H9 (cell line): Measurements from ENCODE around the gene POLE3. TPM values are rescaled to one million over a fixed set of nuclear protein-coding genes. Genes with fewer than 3 reads are reported as not detected.

ENCODE experiments used
- DNase-seq: peaks from one replicate; pipeline ENCODE4 v3.0.0-alpha.2; 2017
- H2AFZ ChIP-seq: one replicate; pipeline ENCODE4 v1.6.1; 2013; ENCODE audit warnings: mild to moderate bottlenecking, low read length, control low read depth, moderate library complexity
- H2AK5ac ChIP-seq: 2 replicates; pipeline ENCODE4 v1.6.1; 2013; ENCODE audit warnings: low read length, control low read depth, mixed read lengths; ENCODE audit not compliant: insufficient read length
- H2BK120ac ChIP-seq: one replicate; pipeline ENCODE4 v1.6.1; 2013; ENCODE audit warnings: low read depth, mild to moderate bottlenecking, low read length, control low read depth, inconsistent platforms; ENCODE audit not compliant: poor library complexity, severe bottlenecking
- H2BK12ac ChIP-seq: 2 replicates; pipeline ENCODE4 v1.6.1; 2013; ENCODE audit warnings: low read length, control low read depth, mixed read lengths, low read depth; ENCODE audit not compliant: insufficient read length
- H2BK15ac ChIP-seq: 2 replicates; pipeline ENCODE4 v1.6.1; 2013; ENCODE audit warnings: low read depth, low read length, control low read depth
- H2BK20ac ChIP-seq: one replicate; pipeline ENCODE4 v1.6.1; 2013; ENCODE audit warnings: low read depth, mild to moderate bottlenecking, low read length, control low read depth, inconsistent platforms; ENCODE audit not compliant: poor library complexity, severe bottlenecking
- H2BK5ac ChIP-seq: 2 replicates; pipeline ENCODE4 v1.6.1; 2013; ENCODE audit warnings: low read length, control low read depth, mixed read lengths; ENCODE audit not compliant: insufficient read length
- H3K14ac ChIP-seq: 2 replicates; pipeline ENCODE4 v1.6.1; 2013; ENCODE audit warnings: low read length, control low read depth; ENCODE audit not compliant: insufficient read depth
- H3K18ac ChIP-seq: 2 replicates; pipeline ENCODE4 v1.6.1; 2013; ENCODE audit warnings: low read depth, mild to moderate bottlenecking, mixed read lengths, low read length, control low read depth; ENCODE audit not compliant: insufficient read length
- H3K23ac ChIP-seq: 2 replicates; pipeline ENCODE4 v1.6.1; 2013; ENCODE audit warnings: low read length, control low read depth, mixed read lengths, low read depth; ENCODE audit not compliant: insufficient read length
- H3K23me2 ChIP-seq: 2 replicates; pipeline ENCODE4 v1.6.1; 2013; ENCODE audit warnings: low read depth, mild to moderate bottlenecking, mixed read lengths, low read length, control low read depth; ENCODE audit not compliant: insufficient read length, poor library complexity, severe bottlenecking
- H3K27ac ChIP-seq: 2 replicates; pipeline ENCODE4 v1.5.1; 2013; ENCODE audit warnings: low read length, control low read depth, mixed read lengths, low read depth; ENCODE audit not compliant: insufficient read length
- H3K27me3 ChIP-seq: 2 replicates; pipeline ENCODE4 v1.6.1; 2013; ENCODE audit warnings: low read length, control low read depth, inconsistent platforms; ENCODE audit not compliant: insufficient read depth
- H3K4ac ChIP-seq: 2 replicates; pipeline ENCODE4 v1.6.1; 2013; ENCODE audit warnings: low read depth, mild to moderate bottlenecking, control low read depth, inconsistent platforms, low read length, moderate library complexity
- H3K4me1 ChIP-seq: 2 replicates; pipeline ENCODE4 v1.6.1; 2013; ENCODE audit warnings: low read length, control low read depth, inconsistent platforms; ENCODE audit not compliant: insufficient read depth
- H3K4me2 ChIP-seq: 2 replicates; pipeline ENCODE4 v1.6.1; 2013; ENCODE audit warnings: low read length, control low read depth, mixed read lengths; ENCODE audit not compliant: insufficient read length, insufficient read depth
- H3K56ac ChIP-seq: 2 replicates; pipeline ENCODE4 v1.6.1; 2013; ENCODE audit warnings: low read depth, mild to moderate bottlenecking, mixed read lengths, low read length, control low read depth; ENCODE audit not compliant: insufficient read length
- H3K79me1 ChIP-seq: 2 replicates; pipeline ENCODE4 v1.6.1; 2013; ENCODE audit warnings: low read depth, mild to moderate bottlenecking, moderate library complexity, low read length, control low read depth, inconsistent platforms; ENCODE audit not compliant: insufficient read depth, poor library complexity, severe bottlenecking
- H3K79me2 ChIP-seq: 2 replicates; pipeline ENCODE4 v1.6.1; 2013; ENCODE audit warnings: low read length, control low read depth, inconsistent platforms; ENCODE audit not compliant: insufficient read depth
- H3K9ac ChIP-seq: 2 replicates; pipeline ENCODE4 v1.6.1; 2013; ENCODE audit warnings: low read length, control low read depth, mixed read lengths; ENCODE audit not compliant: insufficient read length; ENCODE audit errors: extremely low read depth
- H3K9me3 ChIP-seq: one replicate; pipeline ENCODE4 v1.6.1; 2013; ENCODE audit warnings: low read depth, low read length, inconsistent platforms; ENCODE audit not compliant: control insufficient read depth
- H3T11ph ChIP-seq: one replicate; pipeline ENCODE4 v1.6.1; 2013; ENCODE audit warnings: mild to moderate bottlenecking, low read length, control low read depth, inconsistent platforms
- H4K20me1 ChIP-seq: one replicate; pipeline ENCODE4 v1.6.1; 2013; ENCODE audit not compliant: control insufficient read depth, insufficient read length, insufficient read depth
- H4K5ac ChIP-seq: 2 replicates; pipeline ENCODE4 v1.6.1; 2013; ENCODE audit warnings: low read depth, mild to moderate bottlenecking, mixed read lengths, low read length, control low read depth; ENCODE audit not compliant: insufficient read length
- H4K8ac ChIP-seq: replicated peaks from 2 replicates; pipeline ENCODE4 v1.6.1; 2013; ENCODE audit warnings: low read length, control low read depth, mixed read lengths, low read depth; ENCODE audit not compliant: insufficient read length
- H4K91ac ChIP-seq: 2 replicates; pipeline ENCODE4 v1.6.1; 2013; ENCODE audit warnings: low read depth, mild to moderate bottlenecking, moderate library complexity, mixed read lengths, low read length, control low read depth; ENCODE audit not compliant: insufficient read length
- H3K27ac Mint-ChIP-seq, 3 experiments: 2 replicates in 2 of 3; 3 replicates in 1 of 3; pipeline ENCODE4 v1.8.0; 2020 to 2021; ENCODE audit warnings: mixed read lengths in 3 of 3, mild to moderate bottlenecking in 1 of 3, moderate library complexity in 1 of 3
- H3K27me3 Mint-ChIP-seq: 2 replicates; pipeline ENCODE4 v1.8.0; 2021; ENCODE audit warnings: low read depth, mild to moderate bottlenecking, moderate library complexity, mixed read lengths
- H3K36me3 Mint-ChIP-seq, 3 experiments: 2 replicates in 2 of 3; 3 replicates in 1 of 3; pipeline ENCODE4 v1.8.0; 2020 to 2021; ENCODE audit warnings: low read depth in 3 of 3, mixed read lengths in 3 of 3; ENCODE audit not compliant: insufficient read depth in 1 of 3
- H3K4me1 Mint-ChIP-seq, 2 experiments: 2 replicates each; pipeline ENCODE4 v1.8.0; 2020; ENCODE audit warnings: mixed read lengths in 2 of 2
- H3K4me3 Mint-ChIP-seq, 2 experiments: 2 replicates in 1 of 2; 3 replicates in 1 of 2; pipeline ENCODE4 v1.8.0; 2020 to 2021; ENCODE audit warnings: mild to moderate bottlenecking in 2 of 2, mixed read lengths in 2 of 2, moderate library complexity in 1 of 2
- H3K9me3 Mint-ChIP-seq, 2 experiments: 2 replicates in 1 of 2; 3 replicates in 1 of 2; pipeline ENCODE4 v1.8.0; 2020; ENCODE audit warnings: mild to moderate bottlenecking in 2 of 2, mixed read lengths in 2 of 2, moderate library complexity in 1 of 2
- WGBS: extraction: QIAGEN DNeasy Blood & Tissue Kit; methylation state at CpG from one replicate; pipeline ENCODE4 v1.1.7; 2013; ENCODE audit warnings: missing lambda C conversion rate, low lambda C conversion rate, mixed read lengths; ENCODE audit not compliant: insufficient read length; ENCODE audit errors: extremely low coverage; 5-methylcytosine and 5-hydroxymethylcytosine counted together
- total RNA-seq: library from RNA; stranded (reverse); gene quantifications from 2 replicates; pipeline ENCODE4 v1.2.1, GENCODE V29; 2021
- TF ChIP-seq, protein P1 (sequence below): fragments of 200-600 bp; sonication (generic); conservative IDR thresholded peaks from 3 replicates; pipeline ENCODE4 v1.8.0; 2021; ENCODE audit warnings: antibody characterized with exemption, mild to moderate bottlenecking

POLE3 gene
- total RNA-seq, 1 experiment from 2014 or later, result 82.4 TPM

DNA sequence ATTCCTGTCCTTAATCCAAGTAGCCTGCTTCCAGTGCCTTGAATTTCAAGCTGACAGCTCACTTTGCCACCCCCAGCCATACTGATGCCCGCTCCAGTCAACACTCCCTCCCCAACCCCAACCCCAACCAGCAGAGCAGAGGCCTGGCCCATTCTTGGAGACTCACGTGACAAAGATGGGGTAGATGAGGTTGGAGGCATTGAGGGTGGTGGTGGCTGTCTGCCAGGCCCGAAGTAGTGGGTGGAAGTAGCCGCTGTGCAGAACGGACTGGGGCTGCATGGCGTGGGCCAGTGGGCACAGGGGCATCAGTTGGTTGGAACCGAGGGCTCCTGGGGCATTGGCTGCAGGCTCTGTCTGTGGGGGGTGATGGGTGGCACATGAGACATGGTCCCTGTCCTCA is 17.2 kb downstream of the POLE3 start:
- Histone ChIP-seq H3K27me3 (no peaks in the 10 kb centered on the region), H3T11ph (no peak overlapping the region), H3K79me2 (no peaks in the 10 kb centered on the region), H3K79me1 (no peaks in the 10 kb centered on the region), H3K9ac (no peak overlapping the region), H4K5ac (no peak overlapping the region), H3K56ac (no peak overlapping the region), H2BK5ac (no peak overlapping the region), H3K23me2 (no peaks in the 10 kb centered on the region), H2BK15ac (no peak overlapping the region), H2BK120ac (no peak overlapping the region), H2AK5ac (no peak overlapping the region), H4K8ac (no peak overlapping the region), H3K14ac (no peak overlapping the region), H3K23ac (no peak overlapping the region), H3K4ac (no peak overlapping the region), H2BK12ac (no peak overlapping the region), H3K9me3 (no peaks in the 10 kb centered on the region), H2BK20ac (no peak overlapping the region), H4K91ac (no peak overlapping the region), H3K4me1 (no peaks in the 10 kb centered on the region), H3K18ac (no peak overlapping the region), H3K27ac (no peak overlapping the region), H3K4me2 (no peak overlapping the region), H4K20me1 (no peaks in the 10 kb centered on the region), H2AFZ (no peak overlapping the region)
- Mint-ChIP-seq H3K9me3 (no peaks in the 10 kb centered on the region), H3K27me3 (no peaks in the 10 kb centered on the region), H3K36me3 (peaks cover 3 to 32% (median 24%) of the 10 kb centered on the region in 3 experiments; a peak in 5 of 7 replicates), H3K27ac (no peak overlapping the region), H3K4me3 (no peak overlapping the region), H3K4me1 (no peaks in the 10 kb centered on the region)
- TF ChIP-seq, protein P1, sequence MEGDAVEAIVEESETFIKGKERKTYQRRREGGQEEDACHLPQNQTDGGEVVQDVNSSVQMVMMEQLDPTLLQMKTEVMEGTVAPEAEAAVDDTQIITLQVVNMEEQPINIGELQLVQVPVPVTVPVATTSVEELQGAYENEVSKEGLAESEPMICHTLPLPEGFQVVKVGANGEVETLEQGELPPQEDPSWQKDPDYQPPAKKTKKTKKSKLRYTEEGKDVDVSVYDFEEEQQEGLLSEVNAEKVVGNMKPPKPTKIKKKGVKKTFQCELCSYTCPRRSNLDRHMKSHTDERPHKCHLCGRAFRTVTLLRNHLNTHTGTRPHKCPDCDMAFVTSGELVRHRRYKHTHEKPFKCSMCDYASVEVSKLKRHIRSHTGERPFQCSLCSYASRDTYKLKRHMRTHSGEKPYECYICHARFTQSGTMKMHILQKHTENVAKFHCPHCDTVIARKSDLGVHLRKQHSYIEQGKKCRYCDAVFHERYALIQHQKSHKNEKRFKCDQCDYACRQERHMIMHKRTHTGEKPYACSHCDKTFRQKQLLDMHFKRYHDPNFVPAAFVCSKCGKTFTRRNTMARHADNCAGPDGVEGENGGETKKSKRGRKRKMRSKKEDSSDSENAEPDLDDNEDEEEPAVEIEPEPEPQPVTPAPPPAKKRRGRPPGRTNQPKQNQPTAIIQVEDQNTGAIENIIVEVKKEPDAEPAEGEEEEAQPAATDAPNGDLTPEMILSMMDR, result no peak
- DNase-seq, result no peak
- WGBS, result no CpG with 5 or more reads among the region's 7 CpGs
